ENCODE data around the gene NEIL3.
A peak's percentile ranks its signal among the peaks of the same experiment; 100 is the strongest.
"Not testable (repeated sequence)": the region's sequence is repeated elsewhere in the genome, so short reads cannot be mapped to it uniquely, and the experiment has no call there.

The NEIL3 gene

DNA sequence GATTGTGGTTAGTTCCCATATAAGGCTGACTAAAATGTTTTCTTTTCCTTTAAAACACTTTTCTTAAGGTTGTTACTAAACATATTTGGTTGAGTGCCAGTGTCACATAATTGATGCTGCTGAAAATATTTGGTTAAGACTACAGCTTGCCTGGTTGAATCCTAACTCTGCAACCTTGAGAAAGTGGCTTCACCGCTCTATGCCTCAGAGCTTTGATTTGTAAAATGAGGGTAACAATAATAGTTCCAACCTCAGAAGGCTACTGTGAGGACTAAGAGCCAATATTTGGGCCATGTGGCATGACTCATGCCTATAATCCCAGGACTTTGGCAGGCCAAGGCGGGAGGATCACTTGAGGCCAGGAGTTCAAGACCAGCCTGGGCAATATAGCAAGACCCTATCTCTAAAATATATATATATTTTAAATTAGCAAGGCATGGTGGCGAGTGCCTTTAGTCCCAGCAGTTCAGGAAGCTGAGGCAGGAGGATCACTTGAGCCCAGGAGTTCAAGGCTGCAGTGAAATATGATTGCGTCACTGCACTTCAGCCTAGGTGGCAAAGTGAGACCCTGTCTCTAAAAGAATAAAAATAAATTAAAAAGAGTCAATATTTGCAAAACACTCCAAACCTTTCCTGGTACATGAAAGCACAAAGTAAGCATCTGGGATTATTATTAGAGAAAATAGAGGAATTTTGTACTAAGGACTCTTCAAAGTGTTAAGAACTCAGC, 7.1 kb upstream of the NEIL3 start:
- no peak for DNase-seq

DNA sequence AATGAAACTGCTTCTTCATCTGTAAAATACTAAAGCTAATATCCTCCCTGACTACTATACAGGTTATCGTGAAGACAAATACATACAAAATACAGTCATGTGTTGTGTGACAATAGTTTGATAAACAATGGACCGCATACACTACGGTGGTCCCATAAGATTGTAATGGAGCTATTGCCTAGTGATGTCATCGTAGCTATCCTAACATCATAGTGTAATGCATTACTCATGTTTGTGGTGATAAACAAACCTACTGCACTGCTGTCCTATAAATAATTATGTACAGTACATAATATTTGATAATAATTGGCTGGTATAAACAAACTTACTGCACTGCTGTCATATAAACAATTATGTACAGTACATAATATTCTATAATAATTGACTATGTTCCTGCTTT, 5.6 kb upstream of the NEIL3 start:
- DNase-seq, result no peak

GRCh38 chr4:177304864-177305263, 4.8 kb upstream of the NEIL3 start:
- DNase-seq, result not testable (repeated sequence)

DNA sequence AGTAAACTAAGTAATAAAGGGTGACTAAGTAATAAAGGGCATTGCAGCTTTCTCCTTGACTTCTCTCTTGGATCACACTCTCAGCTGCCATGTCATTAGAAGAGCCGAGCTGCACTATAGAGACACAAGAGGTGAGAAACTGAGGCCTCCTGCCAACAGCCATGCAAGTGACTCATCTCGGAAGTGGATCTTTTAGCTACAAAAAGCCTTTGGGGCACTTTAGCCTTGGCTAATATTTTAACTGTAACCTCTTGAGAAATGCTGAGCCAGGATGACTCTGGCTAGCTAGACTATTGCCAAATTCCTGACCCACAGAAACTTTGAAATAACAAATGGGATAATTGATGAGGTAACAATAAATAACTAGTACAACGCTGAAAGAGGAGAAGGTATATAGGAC, 1.5 kb upstream of the NEIL3 start:
- no peak for DNase-seq

GRCh38 chr4:177308847-177309521, 690 bp upstream of the NEIL3 start:
- no peak for DNase-seq

- DNase-seq, result no peak
These were observed 1.9 kb downstream of the NEIL3 start for GRCh38 chr4:177311589-177311988.

GRCh38 chr4:177313263-177313662, 3.6 kb downstream of the NEIL3 start:
- no peak for DNase-seq

- DNase-seq, result no peak
These were observed 6.2 kb downstream of the NEIL3 start for GRCh38 chr4:177315767-177316464.

DNA sequence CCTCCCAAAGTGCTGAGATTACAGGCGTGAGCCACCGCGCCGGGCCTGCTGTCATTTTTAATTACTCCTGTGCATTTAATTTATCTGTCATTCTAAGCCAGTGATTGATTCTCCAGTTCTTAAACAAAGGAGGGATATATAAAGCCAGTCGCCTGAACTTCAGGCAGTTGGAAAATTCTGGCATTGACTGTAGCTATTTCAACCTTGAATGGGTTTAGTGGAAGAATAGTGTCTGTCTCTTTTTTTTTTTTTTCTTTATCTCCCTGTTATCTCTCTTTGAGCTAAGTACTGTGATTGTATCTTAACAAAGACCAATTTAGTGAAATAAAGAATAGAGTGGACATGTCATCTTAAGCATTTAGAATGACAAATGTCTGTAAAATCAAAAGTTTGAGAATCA, 11.0 kb downstream of the NEIL3 start:
- no peak for DNase-seq

- no peak for DNase-seq
These were observed 12.0 kb downstream of the NEIL3 start for GRCh38 chr4:177321647-177322046.

- no peak for DNase-seq
These were observed 12.6 kb downstream of the NEIL3 start for GRCh38 chr4:177322266-177322665.

DNA sequence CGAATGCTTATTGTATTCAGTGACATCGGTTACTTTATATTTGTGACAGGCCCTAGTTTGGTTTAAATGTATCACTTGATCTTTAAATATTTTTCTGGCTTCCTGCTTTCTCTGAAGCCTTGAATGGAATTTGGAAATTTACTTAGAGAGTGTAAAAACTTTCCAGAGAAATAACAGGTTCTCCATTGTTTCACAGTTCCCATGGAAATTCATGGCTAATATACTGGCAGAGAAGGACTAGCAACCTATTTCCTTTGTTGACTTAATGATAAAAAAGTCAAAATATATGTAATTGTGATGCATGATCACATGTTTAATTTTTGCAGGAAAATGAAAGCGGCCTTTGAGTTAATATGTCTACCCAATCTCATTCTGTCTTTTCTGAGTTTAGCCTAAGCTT, 13.2 kb downstream of the NEIL3 start:
- DNase-seq, result no peak

DNA sequence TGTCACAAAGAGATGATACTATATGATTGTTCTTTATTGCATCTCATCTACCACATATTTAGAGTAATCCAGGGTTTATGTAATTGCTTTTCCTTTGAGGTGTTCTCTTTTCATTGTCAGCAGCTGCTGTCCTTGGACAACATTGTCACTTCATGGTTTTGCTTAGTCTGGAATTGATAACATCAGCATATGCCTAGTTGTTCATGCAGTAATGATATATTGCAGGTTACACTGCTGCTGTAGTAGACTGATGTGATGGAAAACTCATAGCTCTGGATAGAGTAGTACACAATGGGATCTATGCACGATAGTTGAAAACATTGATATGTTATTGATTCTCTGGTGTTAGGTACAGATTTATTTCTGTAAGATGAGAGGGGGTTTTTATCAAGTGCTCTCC, 13.7 kb downstream of the NEIL3 start:
- DNase-seq, result no peak

GRCh38 chr4:177332119-177332518, 22.4 kb downstream of the NEIL3 start:
- DNase-seq, result no peak

GRCh38 chr4:177339477-177340374, 30.1 kb downstream of the NEIL3 start:
- DNase-seq, result peak; percentile 7

- no peak for DNase-seq
These were observed 38.7 kb downstream of the NEIL3 start for GRCh38 chr4:177348348-177348747.

- DNase-seq, result no peak
These were observed 39.5 kb downstream of the NEIL3 start for GRCh38 chr4:177349191-177349590.

DNA sequence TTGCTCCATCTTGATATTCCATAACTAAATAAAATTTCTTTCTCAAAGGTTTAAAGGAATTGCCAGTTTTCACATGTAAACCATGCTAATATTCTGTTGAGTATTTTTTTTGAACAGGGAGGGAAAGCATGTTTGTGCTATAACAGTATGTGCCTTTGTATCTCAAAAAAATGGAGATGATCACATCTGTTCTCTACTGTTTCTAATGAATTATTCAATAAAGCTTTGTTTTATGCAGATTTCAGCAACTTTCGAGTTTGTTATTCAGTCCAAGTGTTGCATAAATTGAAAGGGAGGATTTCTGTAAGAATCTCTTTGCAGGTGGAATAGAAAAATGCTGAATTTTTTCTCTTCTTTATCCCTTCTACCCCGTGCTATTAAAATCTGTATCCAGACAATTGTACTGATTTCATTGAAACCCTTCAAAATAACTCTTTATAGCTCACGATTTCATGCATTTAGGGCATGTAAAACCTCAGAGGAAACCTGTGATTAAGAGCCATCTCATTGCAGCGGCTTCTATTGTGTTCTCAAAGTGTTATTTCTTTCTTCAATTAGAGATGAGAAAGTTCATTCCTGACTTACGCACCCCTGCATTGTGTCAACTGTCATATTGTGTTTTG, 42.1 kb downstream of the NEIL3 start:
- no peak for DNase-seq

DNA sequence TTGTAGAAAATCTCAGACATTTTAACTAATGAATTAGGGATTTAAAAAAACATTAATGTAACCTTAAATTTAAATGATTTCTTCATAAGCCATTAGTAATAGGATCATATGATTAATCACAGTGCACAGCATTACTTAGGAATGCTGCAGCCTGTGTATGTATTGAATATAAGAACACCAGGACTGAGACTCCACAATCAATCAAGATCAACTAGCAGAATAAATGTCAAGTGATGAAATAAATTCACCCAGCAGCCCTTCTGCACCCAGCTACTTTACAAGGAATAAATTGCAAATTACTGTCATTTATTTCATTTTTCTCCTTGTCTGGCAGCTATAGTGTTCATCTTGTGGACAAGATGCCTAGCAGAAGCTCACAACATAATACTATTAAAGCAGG, 46.5 kb downstream of the NEIL3 start:
- no peak for DNase-seq

DNA sequence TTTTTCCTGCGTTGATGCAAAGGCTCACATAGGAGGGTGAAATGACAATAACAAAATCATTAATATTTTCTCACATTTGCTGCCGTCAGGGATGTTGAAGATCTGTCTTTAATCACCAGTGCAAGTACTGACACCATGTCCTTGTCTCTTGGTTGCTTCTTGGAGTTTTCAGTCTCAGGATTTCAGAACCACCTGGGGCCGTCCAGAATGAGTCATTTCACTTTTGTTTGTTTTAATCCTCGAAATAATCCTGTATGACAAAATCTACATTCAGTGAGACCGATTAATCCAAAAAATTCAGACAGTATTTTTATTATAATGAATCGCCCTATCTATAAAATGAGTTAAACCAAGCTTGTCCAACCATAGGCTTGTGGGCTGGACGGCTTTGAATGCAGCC, 47.2 kb downstream of the NEIL3 start:
- DNase-seq, result no peak

DNA sequence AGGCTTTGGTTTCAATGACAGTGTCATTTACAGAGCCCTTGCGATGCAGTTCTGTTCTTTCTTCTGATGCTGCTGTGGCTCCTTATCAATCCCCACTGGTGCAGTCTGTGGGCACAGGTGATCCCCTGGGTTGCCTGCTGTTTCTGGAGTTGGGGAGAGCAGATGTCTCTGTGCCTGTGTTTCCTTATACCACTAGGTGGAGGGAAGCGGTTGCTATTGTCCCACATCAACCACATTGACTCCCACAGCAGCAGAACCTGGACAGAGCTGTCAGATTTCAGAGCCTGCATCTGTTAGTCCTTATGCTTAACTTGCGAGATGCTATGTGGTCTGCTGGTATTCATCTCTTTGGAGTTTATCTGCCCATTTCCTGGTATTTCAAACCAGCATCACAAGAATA, 57.7 kb downstream of the NEIL3 start:
- DNase-seq, result no peak

GRCh38 chr4:177369372-177369771, 59.7 kb downstream of the NEIL3 start:
- DNase-seq, result no peak

DNA sequence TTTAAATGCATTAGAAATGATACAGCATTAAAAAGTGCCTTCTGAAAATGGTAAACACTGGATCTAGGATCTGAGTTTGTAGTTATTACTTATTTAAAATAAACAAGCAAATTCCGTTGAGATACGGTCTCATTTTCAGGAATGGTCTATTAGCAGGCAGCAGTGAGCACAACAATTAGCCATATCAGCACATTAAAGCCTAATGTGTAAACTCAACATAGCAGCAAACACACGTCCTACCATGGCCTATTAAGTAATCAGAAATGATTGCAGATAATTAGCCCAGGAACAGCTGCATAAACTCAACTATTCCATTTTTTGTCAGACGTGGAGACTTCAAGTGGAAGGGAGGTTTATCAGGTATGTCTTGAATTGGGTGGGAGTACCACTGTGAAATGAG, 61.8 kb downstream of the NEIL3 start:
- DNase-seq, result no peak

Data from RPMI8226 (cell line).